ENCODE measurements around the gene PTPRR. TPM values are rescaled to one million over a fixed set of nuclear protein-coding genes. Genes with fewer than 3 reads are reported as not detected.

Gene PTPRR
- total and polyA plus RNA-seq, 2 of the 4 experiments (the other 2 are of a cell fraction) = 0.18 to 0.21 TPM

DNA sequence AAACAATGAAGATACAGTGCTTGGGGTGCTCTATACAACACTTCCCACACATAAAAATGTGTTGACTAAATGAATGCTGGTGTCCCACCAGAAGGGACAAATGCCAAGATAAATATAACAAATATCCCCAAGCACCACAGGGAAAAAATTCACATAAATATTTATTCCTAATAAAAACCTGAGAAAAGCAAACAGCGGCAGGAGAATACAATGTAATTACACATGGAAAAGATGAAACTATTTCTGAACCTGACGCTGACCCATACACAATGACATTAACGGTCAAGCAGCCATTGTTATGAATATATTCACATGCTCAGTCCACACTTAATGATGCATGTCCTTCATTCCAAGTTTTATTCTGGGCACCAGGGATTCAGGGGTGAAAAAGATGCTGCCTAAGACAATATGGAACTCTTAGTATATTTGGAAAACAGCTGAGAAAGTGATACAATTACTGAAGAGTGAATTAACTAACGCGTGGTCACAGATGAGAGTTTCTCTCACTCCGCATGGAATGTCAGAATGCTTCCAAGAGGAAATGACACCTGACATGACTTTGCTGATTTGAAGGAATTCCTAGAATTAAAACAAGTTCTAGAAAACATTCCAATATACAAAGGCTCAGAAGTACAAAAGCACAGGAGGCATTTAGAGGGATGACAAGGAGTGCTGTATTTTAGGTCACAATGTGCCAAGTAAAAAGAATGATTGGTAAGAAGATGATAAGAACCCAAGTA lies 27.9 kb upstream of the PTPRR start:
- H3K9ac ChIP-seq (ENCODE audit: low read depth, low read length) = no peak overlapping the region
- no peak for DNase-seq
- no CpG with 5 or more reads among the region's 6 CpGs for WGBS, 2 experiments (ENCODE audit: extremely low coverage in 2 of 2, insufficient read length in 1 of 2)
- no peak overlapping the region for H4K8ac ChIP-seq (ENCODE audit: low read depth in 2 of 2, low read length in 2 of 2)
- H2BK20ac ChIP-seq (ENCODE audit: low read depth, low read length) = no peak overlapping the region
- no peak for ATAC-seq (ENCODE audit: low read depth)
- H2AK5ac ChIP-seq (ENCODE audit: low read depth, low read length) = no peak overlapping the region
- no peak overlapping the region for H2BK15ac ChIP-seq (ENCODE audit: low read depth, low read length)
- no peak overlapping the region for H2AFZ ChIP-seq (replicated peaks; ENCODE audit: low read length, poor library complexity)
- H3K4me3 ChIP-seq (ENCODE audit: insufficient read depth, low read depth, low read length) = no peak overlapping the region
- H3K27ac ChIP-seq (ENCODE audit: insufficient read depth, low read length) = no peak overlapping the region
- no peak overlapping the region for H3K18ac ChIP-seq (ENCODE audit: low read depth, low read length)
- no peak overlapping the region for H3K56ac ChIP-seq (ENCODE audit: extremely low read depth, insufficient read depth, low read length)
- no peaks in the 10 kb centered on the region for H4K20me1 ChIP-seq (ENCODE audit: insufficient read depth, low read length)
- H3K4me2 ChIP-seq (ENCODE audit: low read depth, low read length) = no peak overlapping the region
- no peaks in the 10 kb centered on the region for H3K79me1 ChIP-seq (ENCODE audit: low read depth in 1 of 2, low read length in 2 of 2)
- H2AK9ac ChIP-seq (replicated peaks; ENCODE audit: low read depth, low read length, poor library complexity) = no peak overlapping the region
- no peak overlapping the region for H2BK120ac ChIP-seq (ENCODE audit: low read depth, low read length)
- H2BK5ac ChIP-seq (ENCODE audit: low read depth, low read length, poor library complexity, severe bottlenecking) = no peak overlapping the region
- no peak for TF ChIP-seq MXI1 (IDR thresholded peaks at IDR 0.05; ENCODE audit: borderline replicate concordance, low read depth, low read length)
- TF ChIP-seq RAD21 (IDR thresholded peaks at IDR 0.05; ENCODE audit: low read length) = no peak
- TF ChIP-seq, protein P1, sequence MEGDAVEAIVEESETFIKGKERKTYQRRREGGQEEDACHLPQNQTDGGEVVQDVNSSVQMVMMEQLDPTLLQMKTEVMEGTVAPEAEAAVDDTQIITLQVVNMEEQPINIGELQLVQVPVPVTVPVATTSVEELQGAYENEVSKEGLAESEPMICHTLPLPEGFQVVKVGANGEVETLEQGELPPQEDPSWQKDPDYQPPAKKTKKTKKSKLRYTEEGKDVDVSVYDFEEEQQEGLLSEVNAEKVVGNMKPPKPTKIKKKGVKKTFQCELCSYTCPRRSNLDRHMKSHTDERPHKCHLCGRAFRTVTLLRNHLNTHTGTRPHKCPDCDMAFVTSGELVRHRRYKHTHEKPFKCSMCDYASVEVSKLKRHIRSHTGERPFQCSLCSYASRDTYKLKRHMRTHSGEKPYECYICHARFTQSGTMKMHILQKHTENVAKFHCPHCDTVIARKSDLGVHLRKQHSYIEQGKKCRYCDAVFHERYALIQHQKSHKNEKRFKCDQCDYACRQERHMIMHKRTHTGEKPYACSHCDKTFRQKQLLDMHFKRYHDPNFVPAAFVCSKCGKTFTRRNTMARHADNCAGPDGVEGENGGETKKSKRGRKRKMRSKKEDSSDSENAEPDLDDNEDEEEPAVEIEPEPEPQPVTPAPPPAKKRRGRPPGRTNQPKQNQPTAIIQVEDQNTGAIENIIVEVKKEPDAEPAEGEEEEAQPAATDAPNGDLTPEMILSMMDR (conservative IDR thresholded peaks at IDR 0.05; ENCODE audit: low read depth, low read length) = no peak
- no peak for TF ChIP-seq CEBPB (IDR thresholded peaks at IDR 0.05; ENCODE audit: low read depth, low read length)
- no peak for TF ChIP-seq BHLHE40 (IDR thresholded peaks at IDR 0.05; ENCODE audit: low read depth, low read length)
- no peak for TF ChIP-seq MAZ (IDR thresholded peaks at IDR 0.05; ENCODE audit: borderline replicate concordance, low read depth, low read length)
- no peak for TF ChIP-seq POLR2A (IDR thresholded peaks at IDR 0.05; ENCODE audit: low read depth, low read length)
- TF ChIP-seq RCOR1 (IDR thresholded peaks at IDR 0.05; ENCODE audit: insufficient replicate concordance, low read length) = no peak
- no peak for TF ChIP-seq RFX5 (IDR thresholded peaks at IDR 0.05; ENCODE audit: low read depth, low read length)
- TF ChIP-seq, protein P2, sequence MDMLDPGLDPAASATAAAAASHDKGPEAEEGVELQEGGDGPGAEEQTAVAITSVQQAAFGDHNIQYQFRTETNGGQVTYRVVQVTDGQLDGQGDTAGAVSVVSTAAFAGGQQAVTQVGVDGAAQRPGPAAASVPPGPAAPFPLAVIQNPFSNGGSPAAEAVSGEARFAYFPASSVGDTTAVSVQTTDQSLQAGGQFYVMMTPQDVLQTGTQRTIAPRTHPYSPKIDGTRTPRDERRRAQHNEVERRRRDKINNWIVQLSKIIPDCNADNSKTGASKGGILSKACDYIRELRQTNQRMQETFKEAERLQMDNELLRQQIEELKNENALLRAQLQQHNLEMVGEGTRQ (IDR thresholded peaks at IDR 0.05; ENCODE audit: low read depth, low read length) = no peak
- TF ChIP-seq NFE2L2 (IDR thresholded peaks at IDR 0.05; ENCODE audit: low read depth, low read length) = no peak
- no peak for TF ChIP-seq MAFK (IDR thresholded peaks at IDR 0.05; ENCODE audit: low read depth, low read length)
- TF ChIP-seq, protein P3, sequence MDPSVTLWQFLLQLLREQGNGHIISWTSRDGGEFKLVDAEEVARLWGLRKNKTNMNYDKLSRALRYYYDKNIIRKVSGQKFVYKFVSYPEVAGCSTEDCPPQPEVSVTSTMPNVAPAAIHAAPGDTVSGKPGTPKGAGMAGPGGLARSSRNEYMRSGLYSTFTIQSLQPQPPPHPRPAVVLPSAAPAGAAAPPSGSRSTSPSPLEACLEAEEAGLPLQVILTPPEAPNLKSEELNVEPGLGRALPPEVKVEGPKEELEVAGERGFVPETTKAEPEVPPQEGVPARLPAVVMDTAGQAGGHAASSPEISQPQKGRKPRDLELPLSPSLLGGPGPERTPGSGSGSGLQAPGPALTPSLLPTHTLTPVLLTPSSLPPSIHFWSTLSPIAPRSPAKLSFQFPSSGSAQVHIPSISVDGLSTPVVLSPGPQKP (IDR thresholded peaks at IDR 0.05; ENCODE audit: borderline replicate concordance, low read depth, low read length) = no peak
- TF ChIP-seq SMC3 (IDR thresholded peaks at IDR 0.05; ENCODE audit: low read depth, low read length) = no peak
- no peak for TF ChIP-seq CHD1 (IDR thresholded peaks at IDR 0.05; ENCODE audit: low read depth, low read length)
- no peak for TF ChIP-seq FOS (IDR thresholded peaks at IDR 0.05; ENCODE audit: low read depth, low read length)
- no peaks in the 10 kb centered on the region for H3K27me3 ChIP-seq (ENCODE audit: control insufficient read depth, insufficient read depth, low read length)
- peaks cover 2% of the 10 kb centered on the region; the same call in 1 of the 2 replicates for H3K9me3 ChIP-seq (ENCODE audit: control insufficient read depth, insufficient read depth, low read length)
- H4K5ac ChIP-seq (ENCODE audit: low read depth, low read length) = no peak overlapping the region
- no peaks in the 10 kb centered on the region for H3K36me3 ChIP-seq (ENCODE audit: control insufficient read depth, insufficient read depth, low read length)
- CTCF ChIA-PET = no interaction called here
- intact Hi-C loops (cut with micrococcal nuclease) (no loop called here), in situ Hi-C loops (cut with MboI; ENCODE audit: low sequenced_read_pairs) (no loop called here), dilution Hi-C loops (cut with HindIII; ENCODE audit: low sequenced_read_pairs, unreplicated experiment) (no loop called here)
- H3K23ac ChIP-seq (ENCODE audit: low read depth, low read length) = no peak overlapping the region
- no TSS peak for BruUV-seq (replicated peaks)
- H3K4ac ChIP-seq (ENCODE audit: low read depth, low read length) = no peak overlapping the region
- POLR2A ChIA-PET (ENCODE audit: unreplicated experiment) = no interaction called here
- no peak overlapping the region for H3K14ac ChIP-seq (replicated peaks; ENCODE audit: low read depth, low read length)
- no peaks in the 10 kb centered on the region for H3K9me1 ChIP-seq (ENCODE audit: insufficient read depth, low read length)
- H3K4me1 ChIP-seq (ENCODE audit: control insufficient read depth, insufficient read depth, low read length) = no peaks in the 10 kb centered on the region
- H4K91ac ChIP-seq (ENCODE audit: insufficient read depth, low read depth, low read length) = no peak overlapping the region

Data from IMR-90 (cell line).